ENCODE results near the gene NOP9.

The NOP9 gene

GRCh38 chr14:24356208-24356607, 56.6 kb downstream of the NOP9 start:
- no peak for DNase-seq

All from activated effector memory CD4-positive, alpha-beta T cell treated with anti-CD3 and anti-CD28 coated beads, Interleukin-2, amount 50 U/mL, for 16 hours (primary cell).